ENCODE results near the gene DSC2.
"Not testable (repeated sequence)": the region's sequence is repeated elsewhere in the genome, so short reads cannot be mapped to it uniquely, and the experiment has no call there.

DSC2 gene

GRCh38 chr18:31043709-31044108 lies 58.5 kb downstream of the DSC2 start:
- no peak for DNase-seq (ENCODE audit: low read depth in 1 of 2, low spot score in 1 of 2)

DNA sequence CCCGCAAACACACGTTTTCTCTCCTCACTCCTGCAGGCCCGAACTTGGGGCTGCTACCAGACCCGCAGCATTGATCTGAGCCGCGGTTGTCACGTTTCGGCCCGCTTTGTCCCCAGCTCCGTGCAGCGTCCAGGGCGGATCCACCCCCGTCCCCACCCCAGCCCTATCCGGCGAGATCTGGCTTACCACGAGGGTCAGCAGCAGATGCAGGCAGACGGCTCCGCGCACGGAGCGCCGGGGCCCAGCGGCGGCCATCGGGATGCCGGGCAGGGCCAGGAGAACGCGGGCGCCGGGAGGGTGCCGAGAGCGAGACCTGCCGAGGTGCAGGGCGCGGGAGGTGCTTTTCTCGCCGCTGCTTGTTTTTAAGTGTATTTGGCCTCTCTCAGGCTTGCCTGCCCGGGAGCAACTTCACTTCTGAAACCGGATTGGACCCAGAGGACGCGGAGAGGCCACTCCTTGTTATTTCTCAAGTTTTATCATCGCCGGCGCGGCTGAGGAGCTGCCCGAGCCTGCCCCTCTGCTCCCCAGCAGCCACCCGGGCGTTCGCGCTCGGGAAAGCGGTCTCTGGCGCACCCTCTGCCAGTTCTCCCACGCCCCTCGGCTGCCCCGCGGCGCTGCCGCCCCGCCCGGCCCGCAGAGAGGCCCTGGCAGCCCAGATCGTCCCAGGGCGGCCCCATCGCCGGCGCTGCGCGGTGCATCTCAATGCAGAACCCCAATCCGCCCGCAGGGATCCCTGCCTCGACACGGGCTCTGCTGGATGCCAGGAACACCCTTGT lies 59.6 kb downstream of the DSC2 start, which contains the start of gene DSC3:
Gene DSC3 (minus strand): TSS at position 337 of the 776 bp plus-strand sequence. CDS start 82 bp downstream, at position 255.
- DNase-seq (ENCODE audit: low read depth in 1 of 2, low spot score in 1 of 2), result no peak

- no peak for DNase-seq (ENCODE audit: low read depth in 1 of 2, low spot score in 1 of 2)
These were observed 60.2 kb downstream of the DSC2 start for GRCh38 chr18:31042084-31042405.

DNA sequence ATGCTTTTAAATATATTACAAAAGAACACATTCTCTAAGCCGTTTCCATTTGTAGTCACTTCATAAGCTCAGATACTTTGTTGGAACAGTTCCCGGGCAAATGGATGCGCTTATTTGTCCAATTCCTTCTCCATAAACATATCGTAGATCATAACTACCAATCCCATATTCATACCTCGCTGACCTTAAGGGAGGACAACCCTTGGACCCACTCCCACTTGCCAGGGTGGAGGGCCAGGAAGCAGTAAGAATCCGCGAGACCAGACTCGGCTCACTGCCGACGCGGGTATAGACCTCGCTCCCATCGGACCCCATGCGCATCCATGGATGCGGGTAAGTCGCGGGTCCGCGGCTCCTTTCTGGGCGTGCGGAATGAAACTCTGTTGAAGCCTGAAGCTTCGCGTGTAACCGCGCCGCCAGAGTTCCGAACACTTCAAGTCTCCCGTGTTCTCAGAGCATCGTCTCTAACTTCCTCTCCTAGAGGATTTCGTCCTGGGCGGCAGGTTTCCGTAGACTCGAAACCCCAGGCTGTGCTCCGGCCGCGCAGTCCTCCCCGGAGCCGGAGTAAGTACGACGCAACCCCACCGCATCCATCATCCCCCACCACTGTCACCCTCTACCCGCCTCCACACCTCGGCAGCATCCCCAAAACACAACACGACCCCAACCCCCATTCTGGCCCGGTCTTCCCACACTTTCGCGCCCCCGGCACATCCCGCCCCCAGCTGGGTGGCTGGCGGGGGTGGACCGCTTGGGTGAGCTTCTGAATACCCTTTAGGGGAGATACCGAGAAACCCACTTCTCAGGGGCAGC lies 60.7 kb downstream of the DSC2 start:
- no peak for DNase-seq (ENCODE audit: low read depth in 1 of 2, low spot score in 1 of 2)

DNA sequence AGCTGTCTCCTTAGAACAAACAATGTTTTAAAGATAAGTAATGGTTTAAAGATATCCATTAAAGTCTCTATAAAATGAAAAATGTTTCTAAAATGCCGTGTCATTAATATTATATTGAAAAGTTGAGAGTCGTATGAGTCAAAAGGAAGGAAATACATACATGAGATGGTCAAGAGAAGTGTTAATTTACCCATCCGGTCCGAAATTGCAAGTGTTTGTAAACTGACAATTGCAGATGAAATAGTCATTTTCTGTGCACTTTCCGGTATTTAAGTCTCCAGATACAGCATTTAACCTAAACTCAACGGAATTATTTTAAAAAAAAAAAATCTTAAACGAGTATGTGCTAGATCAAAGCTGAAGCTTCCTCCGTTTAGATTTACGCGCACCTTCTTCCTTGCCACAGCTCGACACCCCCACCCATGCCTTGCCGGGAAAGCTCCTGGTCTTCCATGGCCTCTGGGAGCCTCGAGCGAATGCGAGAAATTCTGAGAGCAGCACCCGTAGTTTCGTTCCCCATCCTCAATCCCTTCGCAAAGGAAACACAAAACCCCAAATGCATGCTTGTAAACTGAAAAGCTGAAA lies 61.4 kb downstream of the DSC2 start:
- no peak for DNase-seq (ENCODE audit: low read depth in 1 of 2, low spot score in 1 of 2)

- DNase-seq (ENCODE audit: low read depth in 1 of 2, low spot score in 1 of 2), result no peak
These were observed 62.8 kb downstream of the DSC2 start for GRCh38 chr18:31039426-31039825.

DNA sequence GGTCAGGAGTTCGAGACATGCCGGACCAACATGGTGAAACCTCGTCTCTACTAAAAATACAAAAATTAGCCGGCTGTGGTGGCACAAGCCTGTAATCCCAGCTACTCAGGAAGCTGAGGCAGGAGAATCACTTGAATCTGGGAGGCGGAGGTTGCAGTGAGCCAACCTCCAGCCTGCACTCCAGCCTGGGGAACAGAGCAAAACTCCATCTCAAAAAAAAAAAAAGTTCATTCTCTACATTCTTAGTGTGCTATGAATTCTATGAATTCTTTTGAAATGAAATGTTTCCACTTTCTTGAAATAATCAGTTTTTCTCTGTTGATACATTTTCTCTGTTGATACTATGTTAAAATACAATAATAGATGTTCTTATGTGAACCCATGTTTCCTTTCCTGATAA lies 64.5 kb downstream of the DSC2 start:
- DNase-seq (ENCODE audit: low read depth in 1 of 2, low spot score in 1 of 2), result not testable (repeated sequence)

DNA sequence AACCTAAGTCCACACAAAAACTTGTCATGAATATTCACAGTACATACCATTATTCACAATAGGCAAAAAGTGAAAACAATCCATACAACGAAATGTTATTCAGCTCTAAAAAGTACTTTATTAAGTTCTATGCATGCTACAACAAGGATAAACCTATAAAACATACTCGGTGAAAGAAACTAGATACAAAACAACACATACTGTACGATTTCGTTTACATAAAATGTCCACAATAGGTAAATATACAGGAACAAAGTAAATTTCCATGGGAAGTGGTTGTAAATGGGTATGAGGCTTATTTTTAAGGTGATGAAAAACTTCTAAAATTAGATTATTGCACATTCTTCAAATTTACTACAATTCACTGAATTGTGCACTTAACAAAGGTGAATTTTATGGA lies 67.7 kb downstream of the DSC2 start:
- no peak for DNase-seq (ENCODE audit: low read depth in 1 of 2, low spot score in 1 of 2)

- no peak for DNase-seq (ENCODE audit: low read depth in 1 of 2, low spot score in 1 of 2)
These were observed 71.5 kb downstream of the DSC2 start for GRCh38 chr18:31030574-31031278.

GRCh38 chr18:31015715-31016434 lies 86.3 kb downstream of the DSC2 start:
- DNase-seq (ENCODE audit: low read depth in 1 of 2, low spot score in 1 of 2), result no peak

DNA sequence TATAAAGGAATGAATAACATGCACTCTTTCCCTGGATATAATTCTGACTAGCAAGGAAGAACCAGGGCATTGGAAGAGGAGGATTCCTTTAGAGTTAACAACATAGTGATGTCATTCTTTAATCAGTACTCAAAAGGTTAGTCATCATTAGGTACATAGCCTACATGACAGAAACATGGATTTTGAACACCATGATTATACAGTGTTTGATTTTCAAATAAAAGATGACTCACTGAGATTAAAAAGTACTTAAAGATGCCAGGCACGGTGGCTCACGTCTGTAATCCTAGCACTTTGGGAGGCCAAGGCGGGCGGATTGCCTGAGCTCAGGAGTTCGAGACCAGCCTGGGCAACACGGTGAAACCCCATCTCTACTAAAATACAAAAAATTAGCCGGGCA lies 90.8 kb downstream of the DSC2 start:
- not testable (repeated sequence) for DNase-seq (ENCODE audit: low read depth in 1 of 2, low spot score in 1 of 2)

GRCh38 chr18:31010601-31011000 lies 91.6 kb downstream of the DSC2 start:
- no peak for DNase-seq (ENCODE audit: low read depth in 1 of 2, low spot score in 1 of 2)

Data from activated T-helper 1 cell treated with anti-CD3 and anti-CD28 coated beads, Interleukin-2, amount 50 U/mL, for 16 hours (primary cell).